Ascending aorta (tissue), 2 donors: Measurements from ENCODE around the gene CSMD2. TPM values are rescaled to one million over a fixed set of nuclear protein-coding genes. Genes with fewer than 3 reads are reported as not detected.

Experiments used
- DNase-seq, 2 donors: peaks; one replicate each; pipeline ENCODE4 v3.0.0-alpha.2; 2019; ENCODE audit warnings: low spot score in 2 of 2
- H3K27ac ChIP-seq, 2 donors: fragments of 200-600 bp; sonication (generic); one replicate each; pipeline ENCODE4 v1.5.1; 2016 to 2017; ENCODE audit warnings: mild to moderate bottlenecking in 1 of 2
- H3K27me3 ChIP-seq: fragments of 200-600 bp; sonication (generic); one replicate; pipeline ENCODE4 v1.5.1; 2017
- H3K36me3 ChIP-seq, 2 donors: fragments of 200-600 bp; sonication (generic); one replicate each; pipeline ENCODE4 v1.5.1; 2016
- H3K4me1 ChIP-seq, 2 donors: fragments of 200-600 bp; sonication (generic); one replicate each; pipeline ENCODE4 v1.5.1; 2016 to 2017; ENCODE audit warnings: mild to moderate bottlenecking in 1 of 2
- H3K4me3 ChIP-seq, 2 donors: fragments of 200-600 bp; sonication (generic); one replicate each; pipeline ENCODE4 v1.5.1; 2016 to 2017; ENCODE audit warnings: mild to moderate bottlenecking in 1 of 2
- H3K9me3 ChIP-seq, 2 donors: fragments of 200-600 bp; sonication (generic); one replicate each; pipeline ENCODE4 v1.5.1; 2016
- intact Hi-C: fragments of 100-400 bp; cut with DNase I; formaldehyde crosslinking; loops from one replicate; pipeline ENCODE4 v1.15.1; 2023
- total RNA-seq: library from RNA; depleted of rRNA; stranded (reverse); fragments of >200 nt; gene quantifications from one replicate; pipeline ENCODE4 v1.1.0, GENCODE V29; 2016
- TF ChIP-seq, protein P1 (sequence below), 3 experiments: fragments of 200-600 bp in 2 of 3; fragments of 450-650 bp in 1 of 3; sonication (generic) in 2 of 3; IDR thresholded peaks; one replicate each; pipeline ENCODE4 v1.5.1; 2016 to 2019; ENCODE audit warnings: antibody characterized with exemption in 3 of 3, mild to moderate bottlenecking in 1 of 3, moderate library complexity in 1 of 3

The CSMD2 gene
- total RNA-seq, 1 donor from 2014 or later, result 10.9 TPM

GRCh38 chr1:34115233-34115632 lies 49.8 kb downstream of the CSMD2 start:
- TF ChIP-seq, protein P1, sequence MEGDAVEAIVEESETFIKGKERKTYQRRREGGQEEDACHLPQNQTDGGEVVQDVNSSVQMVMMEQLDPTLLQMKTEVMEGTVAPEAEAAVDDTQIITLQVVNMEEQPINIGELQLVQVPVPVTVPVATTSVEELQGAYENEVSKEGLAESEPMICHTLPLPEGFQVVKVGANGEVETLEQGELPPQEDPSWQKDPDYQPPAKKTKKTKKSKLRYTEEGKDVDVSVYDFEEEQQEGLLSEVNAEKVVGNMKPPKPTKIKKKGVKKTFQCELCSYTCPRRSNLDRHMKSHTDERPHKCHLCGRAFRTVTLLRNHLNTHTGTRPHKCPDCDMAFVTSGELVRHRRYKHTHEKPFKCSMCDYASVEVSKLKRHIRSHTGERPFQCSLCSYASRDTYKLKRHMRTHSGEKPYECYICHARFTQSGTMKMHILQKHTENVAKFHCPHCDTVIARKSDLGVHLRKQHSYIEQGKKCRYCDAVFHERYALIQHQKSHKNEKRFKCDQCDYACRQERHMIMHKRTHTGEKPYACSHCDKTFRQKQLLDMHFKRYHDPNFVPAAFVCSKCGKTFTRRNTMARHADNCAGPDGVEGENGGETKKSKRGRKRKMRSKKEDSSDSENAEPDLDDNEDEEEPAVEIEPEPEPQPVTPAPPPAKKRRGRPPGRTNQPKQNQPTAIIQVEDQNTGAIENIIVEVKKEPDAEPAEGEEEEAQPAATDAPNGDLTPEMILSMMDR (IDR thresholded peaks at IDR 0.05), result no peak
- no peaks in the 10 kb centered on the region for H3K4me1 ChIP-seq
- H3K9me3 ChIP-seq, result peaks cover 0 to 42% of the 10 kb centered on the region in 2 donors
- H3K27ac ChIP-seq, result no peak overlapping the region
- H3K27me3 ChIP-seq, result no peaks in the 10 kb centered on the region
- H3K36me3 ChIP-seq, result no peaks in the 10 kb centered on the region
- no peak overlapping the region for H3K4me3 ChIP-seq
- intact Hi-C loops, result no loop called here
- no peak for DNase-seq

DNA sequence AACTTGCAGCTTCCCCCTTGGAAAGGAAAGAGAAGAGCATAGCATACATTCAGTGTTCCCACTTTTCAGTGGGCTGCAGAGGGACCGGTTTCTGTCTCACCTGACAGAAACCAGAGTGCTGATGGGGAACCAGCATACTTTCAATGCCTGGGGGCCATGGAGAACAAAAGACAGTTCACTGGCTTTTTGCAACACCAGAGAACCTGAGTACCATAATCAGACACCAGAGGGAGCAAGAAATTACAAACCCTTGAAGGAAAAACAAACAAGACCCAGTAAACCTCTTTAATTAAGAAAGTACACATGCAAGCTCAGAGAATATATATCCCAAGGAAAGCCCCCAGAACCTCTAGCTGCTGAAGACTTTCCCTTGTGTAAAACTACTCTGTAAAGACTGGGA lies 51.1 kb downstream of the CSMD2 start:
- H3K4me1 ChIP-seq, result no peaks in the 10 kb centered on the region
- TF ChIP-seq, protein P1 (IDR thresholded peaks at IDR 0.05), result no peak
- no peak overlapping the region for H3K27ac ChIP-seq
- H3K36me3 ChIP-seq, result no peaks in the 10 kb centered on the region
- DNase-seq, result no peak
- intact Hi-C loops, result no loop called here
- no peaks in the 10 kb centered on the region for H3K27me3 ChIP-seq
- H3K4me3 ChIP-seq, result no peak overlapping the region
- peaks cover 0 to 39% of the 10 kb centered on the region in 2 donors for H3K9me3 ChIP-seq

- intact Hi-C loops, result no loop called here
- DNase-seq, result no peak
- H3K4me1 ChIP-seq, result no peaks in the 10 kb centered on the region
- no peaks in the 10 kb centered on the region for H3K27me3 ChIP-seq
- H3K9me3 ChIP-seq, result peaks cover 0 to 34% of the 10 kb centered on the region in 2 donors
- H3K4me3 ChIP-seq, result no peak overlapping the region
- no peaks in the 10 kb centered on the region for H3K36me3 ChIP-seq
- H3K27ac ChIP-seq, result no peak overlapping the region
- TF ChIP-seq, protein P1 (IDR thresholded peaks at IDR 0.05), result no peak
These were observed 51.7 kb downstream of the CSMD2 start for GRCh38 chr1:34113362-34113761.

DNA sequence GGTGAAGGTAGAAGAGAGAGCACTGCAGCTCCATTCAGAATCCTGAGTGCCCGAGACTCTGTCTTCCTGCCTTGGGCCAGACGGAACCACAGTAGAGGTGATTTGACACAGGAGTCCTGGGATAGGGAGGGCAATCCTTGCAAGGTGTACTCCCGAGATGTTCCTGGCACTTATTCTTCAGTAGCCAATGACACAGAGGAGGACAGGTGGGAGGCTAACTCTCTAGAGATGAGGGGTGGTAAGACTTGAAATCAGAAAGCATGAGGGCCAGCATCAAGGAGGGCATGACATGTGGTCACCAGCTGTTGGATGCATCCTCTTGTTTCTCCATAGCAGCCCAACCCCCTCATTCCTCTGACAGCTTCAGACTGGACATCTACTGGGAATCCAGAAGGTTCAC lies 56.3 kb downstream of the CSMD2 start:
- TF ChIP-seq, protein P1 (IDR thresholded peaks at IDR 0.05), result no peak
- intact Hi-C loops, result no loop called here
- Histone ChIP-seq H3K27ac (no peak overlapping the region), H3K9me3 (no peaks in the 10 kb centered on the region), H3K36me3 (no peaks in the 10 kb centered on the region), H3K27me3 (no peaks in the 10 kb centered on the region), H3K4me3 (no peak overlapping the region), H3K4me1 (no peaks in the 10 kb centered on the region)
- no peak for DNase-seq

DNA sequence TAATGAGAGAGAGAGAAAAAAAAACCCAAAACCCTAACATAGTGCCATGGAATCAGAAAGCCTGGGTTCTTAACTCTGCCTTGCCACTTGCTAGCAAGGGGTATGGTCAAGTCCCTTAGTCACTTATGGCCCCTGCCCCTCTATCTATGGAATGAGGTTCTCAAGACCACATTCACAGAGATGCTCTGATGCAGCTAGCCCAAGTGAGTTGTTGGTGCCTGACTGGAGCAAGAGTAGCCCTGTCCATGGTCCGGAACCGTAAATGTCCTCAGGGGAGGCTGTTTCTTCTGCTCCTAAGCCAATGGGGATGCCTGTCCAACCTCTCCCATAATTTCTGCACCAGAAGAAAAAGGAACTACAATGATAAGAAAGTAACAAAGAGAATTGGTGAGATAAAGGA lies 56.8 kb downstream of the CSMD2 start:
- intact Hi-C loops, result no loop called here
- Histone ChIP-seq H3K36me3 (no peaks in the 10 kb centered on the region), H3K27ac (no peak overlapping the region), H3K4me1 (no peaks in the 10 kb centered on the region), H3K27me3 (no peaks in the 10 kb centered on the region), H3K9me3 (no peaks in the 10 kb centered on the region), H3K4me3 (no peak overlapping the region)
- DNase-seq, result no peak
- TF ChIP-seq, protein P1 (IDR thresholded peaks at IDR 0.05), result no peak

GRCh38 chr1:34101151-34101550 lies 63.9 kb downstream of the CSMD2 start:
- intact Hi-C loops, result no loop called here
- no peaks in the 10 kb centered on the region for H3K9me3 ChIP-seq
- no peak for DNase-seq
- no peak overlapping the region for H3K4me3 ChIP-seq
- H3K27ac ChIP-seq, result no peak overlapping the region
- no peaks in the 10 kb centered on the region for H3K27me3 ChIP-seq
- peaks cover 0 to 7% of the 10 kb centered on the region in 2 donors for H3K4me1 ChIP-seq
- TF ChIP-seq, protein P1 (IDR thresholded peaks at IDR 0.05), result no peak
- H3K36me3 ChIP-seq, result no peaks in the 10 kb centered on the region
